Endothelial cell of umbilical vein (primary cell): Measurements from ENCODE around the gene SYTL5. TPM values are rescaled to one million over a fixed set of nuclear protein-coding genes. Genes with fewer than 3 reads are reported as not detected.

ENCODE experiments used
- BruUV-seq: library from RNA; stranded (reverse); fragments of 400-500 nt; replicated peaks from 2 replicates; lab custom pipeline; 2021; lab: Mats Ljungman, UMichigan
- CTCF ChIA-PET: fragments of 300-600, 350-600 bp; sonication (Branson Sonifier 250); formaldehyde crosslinking; loops from one replicate; lab custom pipeline; 2021; ENCODE audit warnings: antibody characterized with exemption, inconsistent platforms; lab: Charles Lee
- POLR2A ChIA-PET: fragments of 300-600, 350-600 bp; sonication (Branson Sonifier 250); formaldehyde crosslinking; loops from one replicate; lab custom pipeline; 2021; ENCODE audit warnings: antibody characterized with exemption, inconsistent platforms; lab: Charles Lee
- DNase-seq: peaks from one replicate; pipeline ENCODE4 v3.0.0-alpha.2; 2011; ENCODE audit warnings: low read depth, low spot score
- FAIRE-seq: peaks from 2 replicates; lab custom pipeline; 2011; peaks lifted over from hg19 to GRCh38; lab: Jason Lieb, UNC
- H2AFZ ChIP-seq: 2 replicates; pipeline ENCODE4 v1.6.0; 2012; ENCODE audit warnings: low read depth, low read length, control low read depth, inconsistent platforms
- H3K27ac ChIP-seq: 2 replicates; pipeline ENCODE4 v1.5.1; 2011; ENCODE audit warnings: low read depth, mild to moderate bottlenecking, control low read depth, low read length, moderate library complexity; ENCODE audit not compliant: insufficient read depth
- H3K27me3 ChIP-seq, 2 experiments: 2 replicates each; pipeline versions ENCODE4 v1.6.0 to v1.6.1; 2011; ENCODE audit warnings: low read length in 2 of 2, mixed read lengths in 1 of 2; ENCODE audit not compliant: control insufficient read depth in 2 of 2, insufficient read depth in 2 of 2
- H3K36me3 ChIP-seq, 2 experiments: 2 replicates in 1 of 2; 3 replicates in 1 of 2; pipeline ENCODE4 v1.5.1; 2011; ENCODE audit warnings: low read length in 2 of 2, mild to moderate bottlenecking in 1 of 2, moderate library complexity in 1 of 2; ENCODE audit not compliant: control insufficient read depth in 2 of 2, insufficient read depth in 2 of 2; ENCODE audit errors: extremely low read depth in 1 of 2
- H3K4me1 ChIP-seq: 3 replicates; pipeline ENCODE4 v1.5.1; 2011; ENCODE audit warnings: mild to moderate bottlenecking, low read length; ENCODE audit not compliant: control insufficient read depth, insufficient read depth; ENCODE audit errors: extremely low read depth
- H3K4me2 ChIP-seq: 2 replicates; pipeline ENCODE4 v1.6.1; 2011; ENCODE audit warnings: low read length, control low read depth, mixed read lengths; ENCODE audit not compliant: insufficient read depth
- H3K4me3 ChIP-seq, 3 experiments: fragments of 200-600 bp in 1 of 3; sonication (generic), shearing (Covaris generic) in 1 of 3; replicated peaks in 1 of 3; 2 replicates each; pipeline ENCODE4 v1.5.1; 2011 to 2016; ENCODE audit warnings: control low read depth in 3 of 3, low read length in 3 of 3, mild to moderate bottlenecking in 2 of 3, inconsistent platforms in 1 of 3, low read depth in 1 of 3, moderate library complexity in 1 of 3; ENCODE audit not compliant: insufficient read depth in 1 of 3
- H3K79me2 ChIP-seq: 2 replicates; pipeline ENCODE4 v1.6.0; 2012; ENCODE audit warnings: low read length, inconsistent platforms; ENCODE audit not compliant: control insufficient read depth, insufficient read depth
- H3K9ac ChIP-seq: replicated peaks from 2 replicates; pipeline ENCODE3; 2011; ENCODE audit warnings: low read length, control low read depth; ENCODE audit not compliant: insufficient read depth; ENCODE audit errors: extremely low read depth
- H3K9me1 ChIP-seq: replicated peaks from 3 replicates; pipeline ENCODE4 v1.6.0; 2011; ENCODE audit warnings: mild to moderate bottlenecking, low read length; ENCODE audit not compliant: control insufficient read depth, insufficient read depth; ENCODE audit errors: extremely low read depth
- H3K9me3 ChIP-seq: replicated peaks from 2 replicates; pipeline ENCODE4 v1.5.1; 2012; ENCODE audit warnings: low read length, inconsistent platforms; ENCODE audit not compliant: control insufficient read depth, insufficient read depth
- H4K20me1 ChIP-seq: replicated peaks from 2 replicates; pipeline ENCODE3; 2011; ENCODE audit warnings: mild to moderate bottlenecking, low read length; ENCODE audit not compliant: control insufficient read depth, insufficient read depth; ENCODE audit errors: extremely low read depth
- EZH2 ChIP-seq: IDR thresholded peaks from 2 replicates; pipeline ENCODE4 v1.6.1; 2012; ENCODE audit warnings: borderline replicate concordance, low read depth, mild to moderate bottlenecking, moderate library complexity, low read length, inconsistent platforms; ENCODE audit not compliant: severe bottlenecking
- FOS ChIP-seq: IDR thresholded peaks from 2 replicates; pipeline ENCODE4 v1.6.1; 2011; ENCODE audit warnings: mild to moderate bottlenecking, low read length, moderate library complexity, borderline replicate concordance; ENCODE audit not compliant: insufficient read depth
- GATA2 ChIP-seq: IDR thresholded peaks from 2 replicates; pipeline ENCODE4 v1.7.0; 2011; ENCODE audit warnings: low read depth, mild to moderate bottlenecking, moderate library complexity, mixed read lengths, low read length; ENCODE audit not compliant: insufficient read length, insufficient read depth
- JUN ChIP-seq: IDR thresholded peaks from 2 replicates; pipeline ENCODE4 v1.6.1; 2011; ENCODE audit warnings: borderline replicate concordance, low read depth; ENCODE audit not compliant: insufficient read length, insufficient read depth
- MAX ChIP-seq: IDR thresholded peaks from 2 replicates; pipeline ENCODE4 v1.6.1; 2011; ENCODE audit not compliant: insufficient read depth, insufficient read length
- MYC ChIP-seq: IDR thresholded peaks from one replicate; pipeline ENCODE4 v1.6.1; 2011; ENCODE audit warnings: mild to moderate bottlenecking, low read depth, low read length
- POLR2A ChIP-seq: IDR thresholded peaks from 2 replicates; pipeline ENCODE4 v1.6.1; 2012; ENCODE audit warnings: low read depth, mild to moderate bottlenecking, control low read depth, low read length
- POLR2AphosphoS5 ChIP-seq: IDR thresholded peaks from 2 replicates; pipeline ENCODE4 v1.6.1; 2012; ENCODE audit warnings: low read depth, mild to moderate bottlenecking, control low read depth, low read length, moderate library complexity; ENCODE audit not compliant: insufficient read depth
- dilution Hi-C: fragments of 300-500 bp; cut with MboI; formaldehyde crosslinking; loops from one replicate; pipeline ENCODE4 v1.15.0; 2019; ENCODE audit warnings: low sequenced_read_pairs; ENCODE audit not compliant: extremely low pct_ligation_motif_present
- intact Hi-C: fragments of 100-400 bp; cut with micrococcal nuclease; formaldehyde crosslinking; loops from one replicate; pipeline ENCODE4 v1.10.0; 2022
- polyA plus RNA-seq, 4 experiments: library from polyadenylated mRNA; depleted of rRNA in 3 of 4; stranded (reverse) in 3 of 4; unstranded in 1 of 4; fragments of >200 nt; gene quantifications; 2 replicates each; pipeline versions ENCODE4 v1.2.1 to v1.2.3, GENCODE V29; 2011 to 2012; ENCODE audit warnings: missing spikeins in 1 of 4
- total RNA-seq: library from RNA; stranded (reverse); gene quantifications from 2 replicates; pipeline ENCODE4 v1.2.3, GENCODE V29; 2021
- TF ChIP-seq, protein P1 (sequence below), 2 donors: IDR thresholded peaks; 1 replicate in 1 of 2; 2 replicates in 1 of 2; pipeline ENCODE4 v1.5.1; 2011; ENCODE audit warnings: low read length in 2 of 2, mild to moderate bottlenecking in 2 of 2, moderate library complexity in 2 of 2, control low read depth in 1 of 2, inconsistent platforms in 1 of 2, low read depth in 1 of 2; ENCODE audit not compliant: insufficient read depth in 1 of 2; ENCODE audit errors: extremely low read depth in 1 of 2

SYTL5 gene
- total and polyA plus RNA-seq, 2 donors (not counting 3 experiments of a cell fraction or from before 2014, with no cell fraction given), result 0.01 TPM; not detected in 1

GRCh38 chrX:38000706-38001105 is 5.6 kb upstream of the SYTL5 start:
- H3K27ac ChIP-seq, result no peak overlapping the region
- H3K4me1 ChIP-seq, result no peaks in the 10 kb centered on the region
- TF ChIP-seq EZH2 (no peak), JUN (no peak), POLR2AphosphoS5 (no peak), POLR2A (no peak), MAX (no peak), GATA2 (no peak), MYC (no peak), FOS (no peak)
- TF ChIP-seq, protein P1, sequence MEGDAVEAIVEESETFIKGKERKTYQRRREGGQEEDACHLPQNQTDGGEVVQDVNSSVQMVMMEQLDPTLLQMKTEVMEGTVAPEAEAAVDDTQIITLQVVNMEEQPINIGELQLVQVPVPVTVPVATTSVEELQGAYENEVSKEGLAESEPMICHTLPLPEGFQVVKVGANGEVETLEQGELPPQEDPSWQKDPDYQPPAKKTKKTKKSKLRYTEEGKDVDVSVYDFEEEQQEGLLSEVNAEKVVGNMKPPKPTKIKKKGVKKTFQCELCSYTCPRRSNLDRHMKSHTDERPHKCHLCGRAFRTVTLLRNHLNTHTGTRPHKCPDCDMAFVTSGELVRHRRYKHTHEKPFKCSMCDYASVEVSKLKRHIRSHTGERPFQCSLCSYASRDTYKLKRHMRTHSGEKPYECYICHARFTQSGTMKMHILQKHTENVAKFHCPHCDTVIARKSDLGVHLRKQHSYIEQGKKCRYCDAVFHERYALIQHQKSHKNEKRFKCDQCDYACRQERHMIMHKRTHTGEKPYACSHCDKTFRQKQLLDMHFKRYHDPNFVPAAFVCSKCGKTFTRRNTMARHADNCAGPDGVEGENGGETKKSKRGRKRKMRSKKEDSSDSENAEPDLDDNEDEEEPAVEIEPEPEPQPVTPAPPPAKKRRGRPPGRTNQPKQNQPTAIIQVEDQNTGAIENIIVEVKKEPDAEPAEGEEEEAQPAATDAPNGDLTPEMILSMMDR (IDR thresholded peaks at IDR 0.05; ENCODE audit: extremely low read depth in 1 of 2, insufficient read depth in 1 of 2, low read depth in 1 of 2, low read length in 2 of 2), result no peak
- no peak overlapping the region for H3K4me3 ChIP-seq
- ChIA-PET CTCF (no interaction called here), POLR2A (no interaction called here)
- H3K9me1 ChIP-seq, result no peaks in the 10 kb centered on the region
- DNase-seq (no peak), FAIRE-seq (no peak)
- H3K9me3 ChIP-seq, result no peaks in the 10 kb centered on the region
- H3K9ac ChIP-seq, result no peak overlapping the region
- no peaks in the 10 kb centered on the region for H3K36me3 ChIP-seq
- H3K27me3 ChIP-seq, result no peaks in the 10 kb centered on the region
- intact Hi-C loops (no loop called here), dilution Hi-C loops (no loop called here)
- no peak overlapping the region for H2AFZ ChIP-seq
- H4K20me1 ChIP-seq, result no peaks in the 10 kb centered on the region
- no peaks in the 10 kb centered on the region for H3K79me2 ChIP-seq
- no peak overlapping the region for H3K4me2 ChIP-seq
- BruUV-seq, result no TSS peak
